ENCODE measurements around the gene ZNF598. TPM values are rescaled to one million over a fixed set of nuclear protein-coding genes. Genes with fewer than 3 reads are reported as not detected.

The ZNF598 gene
- total and polyA plus RNA-seq, 10 of the 15 experiments (the other 5 are each of a cell fraction or from before 2014, with no cell fraction given): 0.08 to 74.0 (median 14.4) TPM

- ChIA-PET POLR2A (interaction anchor here (0.6 to 3.3 kb wide), 7 partner anchors 9 to 314 kb away, joined by 3 to 18 read pairs (median 13); partner anchors contain the start of genes NOXO1, RNF151, RPS2 and TBL3), SMC1A (ENCODE audit: uncharacterized antibody, unreplicated experiment) (no interaction called here), RAD21 (ENCODE audit: unreplicated experiment) (interaction anchor here (0.8 to 1.9 kb wide), 6 partner anchors 9 to 150 kb away, joined by 3 to 12 read pairs (median 3); partner anchors contain the start of genes NOXO1 and RPS2), CTCF (interaction anchor here (0.9 to 6.5 kb wide), 3 partner anchors 9 to 26 kb away, joined by 3 to 54 read pairs (median 5); partner anchors contain the start of genes NOXO1 and RPS2)
- peak overlapping the region; percentile 13 for H2AFZ ChIP-seq (ENCODE audit: control insufficient read depth, low read depth, low read length)
- in situ Hi-C loops (cut with MboI) (no loop called here), intact Hi-C loops (cut with micrococcal nuclease; ENCODE audit: unreplicated experiment) (no loop called here)
- H3K27ac ChIP-seq (ENCODE audit: control insufficient read depth, insufficient read depth): peak overlapping the region; percentile 39; the same call in 1 of the 2 replicates
- under 1% methylated on average over 44 of the region's 50 CpGs for WGBS (ENCODE audit: insufficient coverage, insufficient replicate concordance, low lambda C conversion rate, missing lambda C conversion rate)
- BruUV-seq (replicated peaks): no TSS peak
- H3K4me1 ChIP-seq (ENCODE audit: control insufficient read depth, insufficient read depth, low read length): peaks cover 33% of the 10 kb centered on the region
- H4K20me1 ChIP-seq (ENCODE audit: control insufficient read depth, insufficient read depth): no peaks in the 10 kb centered on the region
- peak overlapping the region; percentile 98 for H3K4me2 ChIP-seq (ENCODE audit: control insufficient read depth, insufficient read depth)
- peaks cover 5 to 6% of the 10 kb centered on the region in 2 experiments; a peak in 3 of 4 replicates for H3K36me3 ChIP-seq (ENCODE audit: control insufficient read depth in 2 of 2, insufficient read depth in 2 of 2, low read length in 1 of 2)
- peak overlapping the region; percentile 65 for H3K4me3 ChIP-seq
- peak overlapping the region; percentile 27 for H3K9ac ChIP-seq (ENCODE audit: control insufficient read depth, insufficient read depth, low read length)
- DNase-seq (ENCODE audit: low read depth, low spot score) (no peak), FAIRE-seq (peak; percentile 18), ATAC-seq (peak; percentile 37)
- no peaks in the 10 kb centered on the region; the same call in 1 of the 2 replicates for H3K79me2 ChIP-seq (ENCODE audit: control insufficient read depth, insufficient read depth, low read length)
- H3K27me3 ChIP-seq (replicated peaks in 1 of 2; ENCODE audit: control insufficient read depth in 2 of 2, insufficient read depth in 2 of 2, low read length in 1 of 2): no peaks in the 10 kb centered on the region
- peaks cover 1% of the 10 kb centered on the region; the same call in 1 of the 3 replicates for H3K9me3 ChIP-seq (replicated peaks; ENCODE audit: control insufficient read depth, insufficient read depth, low read length)
- TF ChIP-seq CHD1 (IDR thresholded peaks at IDR 0.05; ENCODE audit: low read depth, low read length) (no peak), RELA (IDR thresholded peaks at IDR 0.05; ENCODE audit: borderline replicate concordance, partially characterized antibody) (no peak), SMARCA5 (IDR thresholded peaks at IDR 0.05) (0 out of 2 replicates have a peak, but pooled peaks have one; percentile 43), CREB1 (IDR thresholded peaks at IDR 0.05; ENCODE audit: low read depth) (peak; percentile 59; the same call in 1 of the 2 replicates), ATF7 (IDR thresholded peaks at IDR 0.05; ENCODE audit: low read depth) (peak; percentile 92), ASH2L (IDR thresholded peaks at IDR 0.05; ENCODE audit: borderline replicate concordance, low read depth) (no peak), SIN3A (IDR thresholded peaks at IDR 0.05; ENCODE audit: low read depth, low read length) (peak; percentile 15; the same call in 1 of the 2 replicates), NBN (IDR thresholded peaks at IDR 0.05) (peak; percentile 18; the same call in 1 of the 2 replicates), SPI1 (IDR thresholded peaks at IDR 0.05; ENCODE audit: borderline replicate concordance, insufficient read depth, low read depth, low read length) (no peak), LARP7 (IDR thresholded peaks at IDR 0.05) (peak; percentile 68; the same call in 1 of the 2 replicates), CBFB (IDR thresholded peaks at IDR 0.05; ENCODE audit: low read depth) (no peak), MTA2 (IDR thresholded peaks at IDR 0.05; ENCODE audit: low read depth) (no peak), GATAD2B (conservative IDR thresholded peaks at IDR 0.05; ENCODE audit: low read depth) (no peak; the same call in 1 of the 2 replicates), PAX5 (IDR thresholded peaks at IDR 0.05; ENCODE audit: borderline replicate concordance, low read depth, low read length) (no peak), USF2 (IDR thresholded peaks at IDR 0.05; ENCODE audit: borderline replicate concordance, low read depth, low read length) (no peak), TBL1XR1 (IDR thresholded peaks at IDR 0.05; ENCODE audit: low read depth, low read length) (no peak)
- TF ChIP-seq, protein P1, sequence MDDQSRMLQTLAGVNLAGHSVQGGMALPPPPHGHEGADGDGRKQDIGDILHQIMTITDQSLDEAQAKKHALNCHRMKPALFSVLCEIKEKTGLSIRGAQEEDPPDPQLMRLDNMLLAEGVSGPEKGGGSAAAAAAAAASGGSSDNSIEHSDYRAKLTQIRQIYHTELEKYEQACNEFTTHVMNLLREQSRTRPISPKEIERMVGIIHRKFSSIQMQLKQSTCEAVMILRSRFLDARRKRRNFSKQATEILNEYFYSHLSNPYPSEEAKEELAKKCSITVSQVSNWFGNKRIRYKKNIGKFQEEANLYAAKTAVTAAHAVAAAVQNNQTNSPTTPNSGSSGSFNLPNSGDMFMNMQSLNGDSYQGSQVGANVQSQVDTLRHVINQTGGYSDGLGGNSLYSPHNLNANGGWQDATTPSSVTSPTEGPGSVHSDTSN (IDR thresholded peaks at IDR 0.05; ENCODE audit: insufficient replicate concordance, low read depth, low read length): no peak
- TF ChIP-seq, protein P2, sequence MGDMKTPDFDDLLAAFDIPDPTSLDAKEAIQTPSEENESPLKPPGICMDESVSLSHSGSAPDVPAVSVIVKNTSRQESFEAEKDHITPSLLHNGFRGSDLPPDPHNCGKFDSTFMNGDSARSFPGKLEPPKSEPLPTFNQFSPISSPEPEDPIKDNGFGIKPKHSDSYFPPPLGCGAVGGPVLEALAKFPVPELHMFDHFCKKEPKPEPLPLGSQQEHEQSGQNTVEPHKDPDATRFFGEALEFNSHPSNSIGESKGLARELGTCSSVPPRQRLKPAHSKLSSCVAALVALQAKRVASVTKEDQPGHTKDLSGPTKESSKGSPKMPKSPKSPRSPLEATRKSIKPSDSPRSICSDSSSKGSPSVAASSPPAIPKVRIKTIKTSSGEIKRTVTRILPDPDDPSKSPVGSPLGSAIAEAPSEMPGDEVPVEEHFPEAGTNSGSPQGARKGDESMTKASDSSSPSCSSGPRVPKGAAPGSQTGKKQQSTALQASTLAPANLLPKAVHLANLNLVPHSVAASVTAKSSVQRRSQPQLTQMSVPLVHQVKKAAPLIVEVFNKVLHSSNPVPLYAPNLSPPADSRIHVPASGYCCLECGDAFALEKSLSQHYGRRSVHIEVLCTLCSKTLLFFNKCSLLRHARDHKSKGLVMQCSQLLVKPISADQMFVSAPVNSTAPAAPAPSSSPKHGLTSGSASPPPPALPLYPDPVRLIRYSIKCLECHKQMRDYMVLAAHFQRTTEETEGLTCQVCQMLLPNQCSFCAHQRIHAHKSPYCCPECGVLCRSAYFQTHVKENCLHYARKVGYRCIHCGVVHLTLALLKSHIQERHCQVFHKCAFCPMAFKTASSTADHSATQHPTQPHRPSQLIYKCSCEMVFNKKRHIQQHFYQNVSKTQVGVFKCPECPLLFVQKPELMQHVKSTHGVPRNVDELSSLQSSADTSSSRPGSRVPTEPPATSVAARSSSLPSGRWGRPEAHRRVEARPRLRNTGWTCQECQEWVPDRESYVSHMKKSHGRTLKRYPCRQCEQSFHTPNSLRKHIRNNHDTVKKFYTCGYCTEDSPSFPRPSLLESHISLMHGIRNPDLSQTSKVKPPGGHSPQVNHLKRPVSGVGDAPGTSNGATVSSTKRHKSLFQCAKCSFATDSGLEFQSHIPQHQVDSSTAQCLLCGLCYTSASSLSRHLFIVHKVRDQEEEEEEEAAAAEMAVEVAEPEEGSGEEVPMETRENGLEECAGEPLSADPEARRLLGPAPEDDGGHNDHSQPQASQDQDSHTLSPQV (IDR thresholded peaks at IDR 0.05): no peak
Observed at GRCh38 chr16:1990351-1991134, 19.1 kb downstream of the ZNF598 start.
